ENCODE measurements around the gene NF2. TPM values are rescaled to one million over a fixed set of nuclear protein-coding genes. Genes with fewer than 3 reads are reported as not detected.

The NF2 gene
- total and polyA plus RNA-seq, 3 donors from 2014 or later = 23.4 to 45.2 (median 32.5) TPM

GRCh38 chr22:29700900-29701154 is 97.4 kb downstream of the NF2 start:
- Histone ChIP-seq H3K27ac (no peak overlapping the region), H3K9me3 (no peaks in the 10 kb centered on the region), H3K4me3 (no peak overlapping the region), H3K27me3 (no peaks in the 10 kb centered on the region), H3K36me3 (ENCODE audit: low read depth, missing control alignments) (no peaks in the 10 kb centered on the region), H3K4me1 (peaks cover 6% of the 10 kb centered on the region)
- no peak for TF ChIP-seq POLR2A (IDR thresholded peaks at IDR 0.05)
- TF ChIP-seq, protein P1, sequence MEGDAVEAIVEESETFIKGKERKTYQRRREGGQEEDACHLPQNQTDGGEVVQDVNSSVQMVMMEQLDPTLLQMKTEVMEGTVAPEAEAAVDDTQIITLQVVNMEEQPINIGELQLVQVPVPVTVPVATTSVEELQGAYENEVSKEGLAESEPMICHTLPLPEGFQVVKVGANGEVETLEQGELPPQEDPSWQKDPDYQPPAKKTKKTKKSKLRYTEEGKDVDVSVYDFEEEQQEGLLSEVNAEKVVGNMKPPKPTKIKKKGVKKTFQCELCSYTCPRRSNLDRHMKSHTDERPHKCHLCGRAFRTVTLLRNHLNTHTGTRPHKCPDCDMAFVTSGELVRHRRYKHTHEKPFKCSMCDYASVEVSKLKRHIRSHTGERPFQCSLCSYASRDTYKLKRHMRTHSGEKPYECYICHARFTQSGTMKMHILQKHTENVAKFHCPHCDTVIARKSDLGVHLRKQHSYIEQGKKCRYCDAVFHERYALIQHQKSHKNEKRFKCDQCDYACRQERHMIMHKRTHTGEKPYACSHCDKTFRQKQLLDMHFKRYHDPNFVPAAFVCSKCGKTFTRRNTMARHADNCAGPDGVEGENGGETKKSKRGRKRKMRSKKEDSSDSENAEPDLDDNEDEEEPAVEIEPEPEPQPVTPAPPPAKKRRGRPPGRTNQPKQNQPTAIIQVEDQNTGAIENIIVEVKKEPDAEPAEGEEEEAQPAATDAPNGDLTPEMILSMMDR (IDR thresholded peaks at IDR 0.05) = no peak
- 72 to 85% methylated on average over 9 of the region's 9 CpGs for WGBS, 2 donors
- no peak for DNase-seq
- intact Hi-C loops (cut with DNase I; ENCODE audit: low total_unique reads) = loop anchor here (10.0 kb wide), 1 partner anchor 564 kb away; the partner anchor contains the start of gene OSM

GRCh38 chr22:29701155-29701999 is 97.9 kb downstream of the NF2 start:
- no peak for TF ChIP-seq POLR2A (IDR thresholded peaks at IDR 0.05)
- TF ChIP-seq, protein P1 (IDR thresholded peaks at IDR 0.05) = no peak
- intact Hi-C loops (cut with DNase I; ENCODE audit: low total_unique reads) = loop anchor here (10.0 kb wide), 1 partner anchor 563 kb away; the partner anchor contains the start of gene OSM
- DNase-seq = no peak
- 52 to 53% methylated on average over 14 of the region's 14 CpGs for WGBS, 2 donors
- Histone ChIP-seq H3K36me3 (ENCODE audit: low read depth, missing control alignments) (no peaks in the 10 kb centered on the region), H3K27me3 (no peaks in the 10 kb centered on the region), H3K9me3 (no peaks in the 10 kb centered on the region), H3K4me1 (peaks cover 6% of the 10 kb centered on the region), H3K4me3 (no peak overlapping the region), H3K27ac (no peak overlapping the region)

GRCh38 chr22:29702000-29702930 is 98.8 kb downstream of the NF2 start:
- H3K4me1 ChIP-seq = peaks cover 6% of the 10 kb centered on the region
- no peaks in the 10 kb centered on the region for H3K36me3 ChIP-seq (ENCODE audit: low read depth, missing control alignments)
- H3K9me3 ChIP-seq = no peaks in the 10 kb centered on the region
- intact Hi-C loops (cut with DNase I; ENCODE audit: low total_unique reads) = loop anchor here (10.0 kb wide), 1 partner anchor 563 kb away; the partner anchor contains the start of gene OSM
- no peak overlapping the region for H3K4me3 ChIP-seq
- WGBS, 2 donors = 36 to 41% methylated on average over 6 to 14 of the region's 14 CpGs
- no peak for DNase-seq
- TF ChIP-seq POLR2A (IDR thresholded peaks at IDR 0.05) = no peak
- TF ChIP-seq, protein P1 (IDR thresholded peaks at IDR 0.05) = no peak
- no peaks in the 10 kb centered on the region for H3K27me3 ChIP-seq
- H3K27ac ChIP-seq = no peak overlapping the region

DNA sequence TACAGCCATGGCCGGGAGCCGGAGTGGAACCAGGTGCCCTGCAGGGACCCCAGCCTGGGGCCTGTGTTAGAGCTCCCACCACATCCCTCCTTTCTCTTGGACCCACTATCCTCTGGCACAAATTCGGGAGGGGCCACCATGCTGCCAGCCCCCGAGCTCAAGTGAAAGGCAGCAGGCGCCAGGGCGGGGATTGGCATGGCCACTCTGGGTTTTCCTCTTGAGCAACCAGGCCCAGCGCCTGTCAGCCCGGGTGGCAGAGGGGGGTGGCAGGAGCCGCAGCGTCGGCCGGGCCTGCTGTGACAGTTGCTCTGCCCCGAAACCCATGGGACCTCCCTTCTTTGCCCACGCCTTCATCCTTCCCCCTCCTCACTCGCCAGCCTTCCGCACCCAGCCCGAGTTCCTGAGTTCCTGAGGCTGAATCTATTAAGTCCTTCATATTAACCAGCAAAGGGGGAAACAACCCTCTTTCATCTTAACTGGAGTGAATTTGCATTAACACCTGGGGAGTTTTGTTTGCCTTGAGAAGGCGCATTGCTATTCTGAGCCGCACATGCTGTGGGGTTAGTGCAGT is 99.6 kb downstream of the NF2 start:
- Histone ChIP-seq H3K4me1 (peaks cover 6% of the 10 kb centered on the region), H3K36me3 (ENCODE audit: low read depth, missing control alignments) (no peaks in the 10 kb centered on the region), H3K27me3 (no peaks in the 10 kb centered on the region), H3K9me3 (no peaks in the 10 kb centered on the region), H3K27ac (no peak overlapping the region), H3K4me3 (no peak overlapping the region)
- intact Hi-C loops (cut with DNase I; ENCODE audit: low total_unique reads) = loop anchor here (10.0 kb wide), 1 partner anchor 562 kb away; the partner anchor contains the start of gene OSM
- no peak for DNase-seq
- TF ChIP-seq, protein P1 (IDR thresholded peaks at IDR 0.05) = no peak
- TF ChIP-seq POLR2A (IDR thresholded peaks at IDR 0.05) = no peak
- WGBS, 2 donors = 62 to 68% methylated on average over 13 to 19 of the region's 19 CpGs

Measured in testis (tissue), 3 donors.